GM12878 (cell line): ENCODE data around the gene SOX12. TPM values are rescaled to one million over a fixed set of nuclear protein-coding genes. Genes with fewer than 3 reads are reported as not detected.

Experiments
- ATAC-seq: fragments of 200-7000 bp; cut with Tn5 transposase; 3 replicates; pipeline ENCODE4 v1.9.1; 2020; ENCODE audit warnings: mild to moderate bottlenecking, moderate library complexity
- BruUV-seq: library from RNA; stranded (reverse); fragments of 400-500 nt; replicated peaks from 2 replicates; lab custom pipeline; 2021; lab: Mats Ljungman, UMichigan
- CTCF ChIA-PET: fragments of 300-600 bp; sonication (Branson Sonifier 250); formaldehyde crosslinking; extraction: SDS; loops from one replicate; lab custom pipeline; 2021; ENCODE audit warnings: inconsistent platforms; lab: Yijun Ruan, JAX
- POLR2A ChIA-PET: fragments of 350-600 bp; formaldehyde crosslinking; extraction: SDS; loops from one replicate; lab custom pipeline; 2021; ENCODE audit warnings: inconsistent platforms; lab: Charles Lee
- RAD21 ChIA-PET: fragments of 300-600 bp; sonication (Branson Sonifier 250); formaldehyde crosslinking; loops from one replicate; lab custom pipeline; 2023; ENCODE audit warnings: antibody characterized with exemption; ENCODE audit not compliant: unreplicated experiment; lab: Charles Lee
- SMC1A ChIA-PET: fragments of 300-600 bp; sonication (Branson Sonifier 250); formaldehyde crosslinking; loops from one replicate; lab custom pipeline; 2023; ENCODE audit not compliant: unreplicated experiment, uncharacterized antibody; lab: Charles Lee
- DNase-seq: peaks from one replicate; pipeline ENCODE4 v3.0.0-alpha.2; 2011; ENCODE audit warnings: low read depth, low spot score
- FAIRE-seq: peaks from 3 replicates; lab custom pipeline; 2011; peaks lifted over from hg19 to GRCh38; lab: Jason Lieb, UNC
- H2AFZ ChIP-seq: 2 replicates; pipeline ENCODE4 v1.6.0; 2011; ENCODE audit warnings: low read depth, low read length, control low read depth; ENCODE audit not compliant: control insufficient read depth
- H3K27ac ChIP-seq: 2 replicates; pipeline ENCODE4 v1.5.1; 2011; ENCODE audit warnings: control low read depth; ENCODE audit not compliant: control insufficient read depth, insufficient read depth
- H3K27me3 ChIP-seq, 2 experiments: replicated peaks in 1 of 2; 2 replicates each; pipeline versions ENCODE4 v1.6.0 to v1.6.1; 2011; ENCODE audit warnings: low read length in 1 of 2; ENCODE audit not compliant: control insufficient read depth in 2 of 2, insufficient read depth in 2 of 2
- H3K36me3 ChIP-seq, 2 experiments: 2 replicates each; pipeline ENCODE4 v1.5.1; 2011; ENCODE audit warnings: low read length in 1 of 2; ENCODE audit not compliant: control insufficient read depth in 2 of 2, insufficient read depth in 2 of 2
- H3K4me1 ChIP-seq: 2 replicates; pipeline ENCODE4 v1.6.1; 2011; ENCODE audit warnings: mild to moderate bottlenecking, low read length, moderate library complexity, mixed read lengths; ENCODE audit not compliant: control insufficient read depth, insufficient read depth
- H3K4me2 ChIP-seq: 2 replicates; pipeline ENCODE4 v1.6.0; 2011; ENCODE audit warnings: control low read depth; ENCODE audit not compliant: control insufficient read depth, insufficient read depth
- H3K4me3 ChIP-seq: fragments of 200-600 bp; sonication (generic); 2 replicates; pipeline ENCODE4 v1.5.1; 2016
- H3K79me2 ChIP-seq: 2 replicates; pipeline ENCODE4 v1.6.0; 2011; ENCODE audit warnings: low read length; ENCODE audit not compliant: control insufficient read depth, insufficient read depth
- H3K9ac ChIP-seq: 2 replicates; pipeline ENCODE4 v1.8.0; 2011; ENCODE audit warnings: low read length, control low read depth, mixed read lengths; ENCODE audit not compliant: control insufficient read depth, insufficient read depth
- H3K9me3 ChIP-seq: replicated peaks from 3 replicates; pipeline ENCODE4 v1.5.1; 2011; ENCODE audit warnings: mild to moderate bottlenecking, low read length; ENCODE audit not compliant: control insufficient read depth, insufficient read depth
- H4K20me1 ChIP-seq: 2 replicates; pipeline ENCODE4 v1.6.0; 2011; ENCODE audit not compliant: control insufficient read depth, insufficient read depth
- BHLHE40 ChIP-seq, 2 experiments: fragments of 450-650 bp in 1 of 2; IDR thresholded peaks; 2 replicates each; pipeline ENCODE4 v1.6.1; 2011 to 2017; ENCODE audit warnings: low read depth in 2 of 2, borderline replicate concordance in 1 of 2, improper control_type of control experiment in 1 of 2, low read length in 1 of 2, mild to moderate bottlenecking in 1 of 2
- BMI1 ChIP-seq: fragments of 450-650 bp; IDR thresholded peaks from 2 replicates; pipeline ENCODE4 v1.6.1; 2016; ENCODE audit warnings: mild to moderate bottlenecking, moderate library complexity, borderline replicate concordance
- CREM ChIP-seq: IDR thresholded peaks from 2 replicates; pipeline ENCODE4 v1.6.1; 2014; ENCODE audit warnings: antibody characterized with exemption, low read depth
- EGR1 ChIP-seq, 2 experiments: IDR thresholded peaks; 1 replicate in 1 of 2; 2 replicates in 1 of 2; pipeline ENCODE4 v1.6.1; 2011 to 2012; ENCODE audit warnings: low read depth in 2 of 2, low read length in 2 of 2, borderline replicate concordance in 1 of 2, mild to moderate bottlenecking in 1 of 2, moderate library complexity in 1 of 2
- HCFC1 ChIP-seq: fragments of 150-350 bp; IDR thresholded peaks from 2 replicates; pipeline ENCODE4 v1.6.1; 2014; ENCODE audit warnings: low read length
- MEF2A ChIP-seq: IDR thresholded peaks from 2 replicates; pipeline ENCODE4 v1.6.1; 2011; ENCODE audit warnings: low read depth, mild to moderate bottlenecking, low read length, moderate library complexity; ENCODE audit not compliant: insufficient read depth
- MXI1 ChIP-seq: fragments of 150-350 bp; IDR thresholded peaks from 2 replicates; pipeline ENCODE4 v1.6.1; 2011; ENCODE audit warnings: low read depth, mild to moderate bottlenecking, inconsistent platforms, low read length, improper control_type of control experiment
- NFYB ChIP-seq: IDR thresholded peaks from 2 replicates; pipeline ENCODE4 v1.6.1; 2011; ENCODE audit warnings: low read depth, mild to moderate bottlenecking, low read length, improper control_type of control experiment, moderate library complexity; ENCODE audit not compliant: insufficient read depth
- NR2F1 ChIP-seq: fragments of 450-650 bp; conservative IDR thresholded peaks from 2 replicates; pipeline ENCODE4 v1.6.1; 2017; ENCODE audit warnings: mild to moderate bottlenecking
- PML ChIP-seq: IDR thresholded peaks from 2 replicates; pipeline ENCODE4 v1.6.1; 2012; ENCODE audit warnings: low read length, inconsistent platforms
- POLR2A ChIP-seq: IDR thresholded peaks from 2 replicates; pipeline ENCODE4 v1.6.1; 2011; ENCODE audit warnings: low read depth, mild to moderate bottlenecking, low read length
- RAD51 ChIP-seq: fragments of 450-650 bp; IDR thresholded peaks from 2 replicates; pipeline ENCODE4 v1.6.1; 2016; ENCODE audit warnings: moderate library complexity, mild to moderate bottlenecking, inconsistent platforms
- SREBF2 ChIP-seq: IDR thresholded peaks from 2 replicates; pipeline ENCODE4 v1.6.1; 2012; ENCODE audit warnings: mild to moderate bottlenecking, low read length
- ZBED1 ChIP-seq: IDR thresholded peaks from 2 replicates; pipeline ENCODE4 v1.6.1; 2016; ENCODE audit warnings: borderline replicate concordance
- ZNF24 ChIP-seq: fragments of 450-650 bp; IDR thresholded peaks from 2 replicates; pipeline ENCODE4 v1.6.1; 2017; ENCODE audit warnings: antibody characterized with exemption, mild to moderate bottlenecking
- ZNF622 ChIP-seq: fragments of 450-650 bp; IDR thresholded peaks from 2 replicates; pipeline ENCODE4 v1.6.1; 2017; ENCODE audit warnings: mild to moderate bottlenecking, inconsistent platforms
- WGBS: methylation state at CpG from one replicate; pipeline ENCODE4 v1.1.6; 2016; ENCODE audit warnings: low lambda C conversion rate; ENCODE audit not compliant: insufficient replicate concordance, insufficient coverage; ENCODE audit errors: missing lambda C conversion rate; 5-methylcytosine and 5-hydroxymethylcytosine counted together
- in situ Hi-C: fragments of 300-500 bp; cut with MboI; formaldehyde crosslinking; loops from 9 replicates; pipeline ENCODE4 v1.14.3; 2018; ENCODE audit warnings: mixed read lengths
- intact Hi-C: fragments of 100-400 bp; cut with micrococcal nuclease; formaldehyde crosslinking; loops from one replicate; pipeline ENCODE4 v1.14.2; 2022; ENCODE audit not compliant: unreplicated experiment
- polyA plus RNA-seq, 11 experiments: library from polyadenylated mRNA; depleted of rRNA in 4 of 11; unstranded in 6 of 11; stranded (reverse) in 5 of 11; fragments of >200 nt; fragmentation: Nextera tagmentation in 4 of 11; fragmentation: Illumina TruSeq in 1 of 11; extraction: Ambion mirVana in 4 of 11; extraction: Trizol in 1 of 11; gene quantifications; 1 replicate in 1 of 11; 2 replicates in 10 of 11; pipeline versions ENCODE4 v1.2.1 to v1.2.3, GENCODE V29; 2011 to 2016; ENCODE audit warnings: inconsistent platforms in 2 of 11, missing spikeins in 2 of 11, low read depth in 1 of 11
- total RNA-seq, 4 experiments: library from RNA; depleted of rRNA in 3 of 4; stranded (reverse); fragments of >200 nt in 3 of 4; fragmentation: Illumina TruSeq in 1 of 4; extraction: Trizol in 1 of 4; gene quantifications; 2 replicates each; pipeline versions ENCODE4 v1.2.1 to v1.2.3, GENCODE V29; 2013 to 2021
- TF ChIP-seq, protein P1 (sequence below): fragments of 450-650 bp; IDR thresholded peaks from 2 replicates; pipeline ENCODE4 v1.6.1; 2016; ENCODE audit warnings: mild to moderate bottlenecking
- TF ChIP-seq, protein P2 (sequence below): IDR thresholded peaks from 2 replicates; pipeline ENCODE4 v1.6.1; 2011; ENCODE audit warnings: low read depth, mild to moderate bottlenecking, low read length, moderate library complexity, borderline replicate concordance; ENCODE audit errors: extremely low read depth
- TF ChIP-seq, protein P3 (sequence below): fragments of 150-350 bp; IDR thresholded peaks from 2 replicates; pipeline ENCODE4 v1.6.1; 2014; ENCODE audit warnings: mild to moderate bottlenecking, low read depth, low read length
- TF ChIP-seq, protein P4 (sequence below): IDR thresholded peaks from 2 replicates; pipeline ENCODE4 v1.6.1; 2011; ENCODE audit warnings: mild to moderate bottlenecking, low read depth, low read length, moderate library complexity; ENCODE audit not compliant: insufficient replicate concordance

SOX12 gene
- total and polyA plus RNA-seq, 10 of the 15 experiments (the other 5 are each of a cell fraction or from before 2014, with no cell fraction given): 0.50 to 17.9 (median 1.4) TPM

DNA sequence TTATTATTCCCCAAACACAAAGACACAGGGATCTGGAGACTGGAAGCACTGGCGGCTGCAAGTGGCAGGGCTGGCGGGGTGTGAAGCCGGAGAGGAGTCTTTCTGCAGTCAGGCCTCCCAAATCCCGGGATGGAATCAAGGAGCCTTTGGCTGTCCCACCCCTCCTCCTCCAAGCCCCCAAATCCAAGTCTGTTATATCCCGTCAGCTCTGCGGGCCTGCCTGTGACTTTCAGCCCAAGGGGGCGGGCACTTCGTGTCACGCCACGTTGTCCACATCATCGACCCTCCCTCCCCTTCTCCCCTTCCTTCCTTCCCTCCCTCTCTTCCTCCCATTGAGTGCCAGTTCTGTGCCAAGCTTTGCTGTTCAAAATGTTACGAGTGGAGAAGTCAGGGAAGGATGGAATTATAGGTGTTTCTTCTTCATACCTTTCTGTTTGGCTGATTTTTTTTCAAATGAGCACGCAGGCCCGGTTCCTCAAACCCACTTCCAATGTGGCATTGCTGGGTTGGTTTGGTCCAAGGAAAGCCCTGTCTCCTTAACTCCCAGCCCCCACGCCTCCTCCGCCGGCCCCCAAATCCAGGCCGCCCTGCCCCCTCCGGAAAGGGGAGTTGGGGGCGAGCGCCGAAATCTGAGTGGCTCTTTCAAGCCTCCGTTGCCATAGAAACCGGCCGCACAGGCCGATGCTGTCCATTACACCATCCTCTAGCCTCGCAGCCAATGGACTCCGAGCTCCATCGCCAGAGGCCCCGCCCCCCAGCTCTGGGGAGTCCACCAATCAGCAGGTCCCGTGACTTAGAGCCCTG is 15.3 kb upstream of the SOX12 start:
- Histone ChIP-seq H3K4me3 (peak overlapping the region; percentile 46), H3K27me3 (no peaks in the 10 kb centered on the region), H3K27ac (no peak overlapping the region; the same call in 1 of the 2 replicates), H2AFZ (peak overlapping the region; percentile 88), H3K4me2 (peak overlapping the region; percentile 91), H3K9ac (no peak overlapping the region), H3K4me1 (peaks cover 4% of the 10 kb centered on the region; the same call in 1 of the 2 replicates), H4K20me1 (no peaks in the 10 kb centered on the region), H3K9me3 (no peaks in the 10 kb centered on the region), H3K36me3 (no peaks in the 10 kb centered on the region), H3K79me2 (no peaks in the 10 kb centered on the region)
- DNase-seq: no peak
- in situ Hi-C loops: no loop called here
- no TSS peak for BruUV-seq
- ChIA-PET CTCF (interaction anchor here (0.6 to 2.3 kb wide), 9 partner anchors 9 to 234 kb away, joined by 3 to 12 read pairs (median 4); partner anchors contain the start of gene CSNK2A1), POLR2A (interaction anchor here (0.5 to 2.5 kb wide), 4 partner anchors 11 to 1083 kb away, joined by 3 to 11 read pairs (median 6); partner anchors contain the start of gene SOX12), SMC1A (interaction anchor here (1.0 to 1.6 kb wide), 4 partner anchors 10 to 21 kb away, joined by 3 to 6 read pairs (median 6); no protein-coding TSS in a partner anchor), RAD21 (interaction anchor here (2.5 to 2.7 kb wide), 2 partner anchors 12 to 44 kb away, joined by 10 to 12 read pairs; partner anchors contain the start of gene ZCCHC3)
- FAIRE-seq: peak; percentile 75
- ATAC-seq: peak; percentile 100
- intact Hi-C loops: no loop called here
- 37% methylated on average over 27 of the region's 31 CpGs for WGBS
- TF ChIP-seq HCFC1 (no peak), PML (no peak), MEF2A (no peak), BHLHE40 (IDR thresholded peaks at IDR 0.05; ENCODE audit: borderline replicate concordance in 1 of 2, low read depth in 2 of 2, low read length in 1 of 2) (peak; percentile 45 to 76; a peak in 2 of 4 replicates), SREBF2 (no peak), POLR2A (no peak), RAD51 (no peak), CREM (no peak), NFYB (peak; percentile 73; the same call in 1 of the 2 replicates), ZBED1 (no peak), NR2F1 (no peak), ZNF622 (no peak), EGR1 (IDR thresholded peaks at IDR 0.05; ENCODE audit: borderline replicate concordance in 1 of 2, low read depth in 2 of 2, low read length in 2 of 2) (no peak), MXI1 (no peak), BMI1 (peak; percentile 97), ZNF24 (no peak)
- TF ChIP-seq, protein P1, sequence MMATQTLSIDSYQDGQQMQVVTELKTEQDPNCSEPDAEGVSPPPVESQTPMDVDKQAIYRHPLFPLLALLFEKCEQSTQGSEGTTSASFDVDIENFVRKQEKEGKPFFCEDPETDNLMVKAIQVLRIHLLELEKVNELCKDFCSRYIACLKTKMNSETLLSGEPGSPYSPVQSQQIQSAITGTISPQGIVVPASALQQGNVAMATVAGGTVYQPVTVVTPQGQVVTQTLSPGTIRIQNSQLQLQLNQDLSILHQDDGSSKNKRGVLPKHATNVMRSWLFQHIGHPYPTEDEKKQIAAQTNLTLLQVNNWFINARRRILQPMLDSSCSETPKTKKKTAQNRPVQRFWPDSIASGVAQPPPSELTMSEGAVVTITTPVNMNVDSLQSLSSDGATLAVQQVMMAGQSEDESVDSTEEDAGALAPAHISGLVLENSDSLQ: peak; percentile 95
- TF ChIP-seq, protein P2, sequence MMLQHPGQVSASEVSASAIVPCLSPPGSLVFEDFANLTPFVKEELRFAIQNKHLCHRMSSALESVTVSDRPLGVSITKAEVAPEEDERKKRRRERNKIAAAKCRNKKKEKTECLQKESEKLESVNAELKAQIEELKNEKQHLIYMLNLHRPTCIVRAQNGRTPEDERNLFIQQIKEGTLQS: no peak
- TF ChIP-seq, protein P3, sequence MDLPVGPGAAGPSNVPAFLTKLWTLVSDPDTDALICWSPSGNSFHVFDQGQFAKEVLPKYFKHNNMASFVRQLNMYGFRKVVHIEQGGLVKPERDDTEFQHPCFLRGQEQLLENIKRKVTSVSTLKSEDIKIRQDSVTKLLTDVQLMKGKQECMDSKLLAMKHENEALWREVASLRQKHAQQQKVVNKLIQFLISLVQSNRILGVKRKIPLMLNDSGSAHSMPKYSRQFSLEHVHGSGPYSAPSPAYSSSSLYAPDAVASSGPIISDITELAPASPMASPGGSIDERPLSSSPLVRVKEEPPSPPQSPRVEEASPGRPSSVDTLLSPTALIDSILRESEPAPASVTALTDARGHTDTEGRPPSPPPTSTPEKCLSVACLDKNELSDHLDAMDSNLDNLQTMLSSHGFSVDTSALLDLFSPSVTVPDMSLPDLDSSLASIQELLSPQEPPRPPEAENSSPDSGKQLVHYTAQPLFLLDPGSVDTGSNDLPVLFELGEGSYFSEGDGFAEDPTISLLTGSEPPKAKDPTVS: no peak
- TF ChIP-seq, protein P4, sequence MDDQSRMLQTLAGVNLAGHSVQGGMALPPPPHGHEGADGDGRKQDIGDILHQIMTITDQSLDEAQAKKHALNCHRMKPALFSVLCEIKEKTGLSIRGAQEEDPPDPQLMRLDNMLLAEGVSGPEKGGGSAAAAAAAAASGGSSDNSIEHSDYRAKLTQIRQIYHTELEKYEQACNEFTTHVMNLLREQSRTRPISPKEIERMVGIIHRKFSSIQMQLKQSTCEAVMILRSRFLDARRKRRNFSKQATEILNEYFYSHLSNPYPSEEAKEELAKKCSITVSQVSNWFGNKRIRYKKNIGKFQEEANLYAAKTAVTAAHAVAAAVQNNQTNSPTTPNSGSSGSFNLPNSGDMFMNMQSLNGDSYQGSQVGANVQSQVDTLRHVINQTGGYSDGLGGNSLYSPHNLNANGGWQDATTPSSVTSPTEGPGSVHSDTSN: peak; percentile 85
